Right atrium auricular region (tissue), 2 donors: Measurements from ENCODE around the gene TNS1. TPM values are rescaled to one million over a fixed set of nuclear protein-coding genes. Genes with fewer than 3 reads are reported as not detected.
"Not testable (repeated sequence)": the region's sequence is repeated elsewhere in the genome, so short reads cannot be mapped to it uniquely, and the experiment has no call there.

Source experiments
- DNase-seq: peaks from one replicate; pipeline ENCODE4 v3.0.0-alpha.2; 2019; ENCODE audit warnings: low spot score
- H3K27ac ChIP-seq, 2 donors: fragments of 200-600 bp; sonication (generic); 1 replicate in 1 of 2; 2 replicates in 1 of 2; pipeline ENCODE4 v1.5.1; 2016 to 2019
- H3K27me3 ChIP-seq, 2 donors: fragments of 200-600 bp; sonication (generic); one replicate each; pipeline versions ENCODE4 v1.5.1 to v1.6.0; 2017 to 2019
- H3K36me3 ChIP-seq: fragments of 200-600 bp; sonication (generic); one replicate; pipeline ENCODE4 v1.5.1; 2016
- H3K4me1 ChIP-seq, 2 donors: fragments of 200-600 bp; sonication (generic); one replicate each; pipeline versions ENCODE4 v1.5.1 to v1.6.0; 2017 to 2019
- H3K4me3 ChIP-seq, 2 donors: fragments of 200-600 bp; sonication (generic); 1 replicate in 1 of 2; 2 replicates in 1 of 2; pipeline ENCODE4 v1.5.1; 2017 to 2019; ENCODE audit warnings: mild to moderate bottlenecking in 1 of 2, moderate library complexity in 1 of 2
- H3K9me3 ChIP-seq, 2 donors: fragments of 200-600 bp; sonication (generic); one replicate each; pipeline ENCODE4 v1.5.1; 2019
- total RNA-seq, 2 donors: library from RNA; depleted of rRNA; stranded (reverse); fragments of >200 nt; gene quantifications; one replicate each; pipeline ENCODE4 v1.1.0, GENCODE V29; 2016
- TF ChIP-seq, protein P1 (sequence below), 2 donors: fragments of 200-600 bp; sonication (generic); IDR thresholded peaks; one replicate each; pipeline ENCODE4 v1.5.1; 2019; ENCODE audit warnings: antibody characterized with exemption in 2 of 2

Gene TNS1
- total RNA-seq, 2 donors from 2014 or later, result 393 to 720 TPM

DNA sequence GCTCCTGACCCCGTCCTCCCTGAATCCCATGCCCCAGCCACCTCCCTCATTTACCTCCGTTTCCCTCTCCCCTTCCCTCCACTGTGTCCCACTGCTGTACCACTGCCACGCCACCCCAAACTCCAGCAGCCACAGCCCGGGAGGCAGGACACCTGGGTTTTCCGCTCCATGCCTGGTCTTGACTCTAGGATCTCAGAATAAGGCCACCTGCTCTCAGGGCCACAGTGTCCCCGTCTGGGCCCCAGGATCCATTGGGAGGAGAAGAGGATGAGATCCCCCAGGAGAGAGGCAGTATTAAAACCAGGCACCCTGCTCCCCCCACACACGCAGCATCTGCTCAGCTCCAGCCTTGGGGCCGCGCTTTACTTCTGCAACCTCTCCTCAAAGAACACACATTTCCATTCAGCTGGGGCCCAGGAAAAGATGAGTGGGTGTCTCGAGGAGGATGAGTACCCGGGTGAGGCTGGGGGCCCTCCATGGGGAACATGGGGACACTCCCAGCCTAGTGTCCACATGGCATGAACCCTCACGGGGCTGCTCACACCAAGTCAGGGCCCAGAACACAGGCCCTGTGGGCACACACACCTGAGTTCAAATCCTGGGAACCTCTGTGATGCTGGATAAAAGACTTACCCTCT lies 32.8 kb upstream of the TNS1 start:
- TF ChIP-seq, protein P1, sequence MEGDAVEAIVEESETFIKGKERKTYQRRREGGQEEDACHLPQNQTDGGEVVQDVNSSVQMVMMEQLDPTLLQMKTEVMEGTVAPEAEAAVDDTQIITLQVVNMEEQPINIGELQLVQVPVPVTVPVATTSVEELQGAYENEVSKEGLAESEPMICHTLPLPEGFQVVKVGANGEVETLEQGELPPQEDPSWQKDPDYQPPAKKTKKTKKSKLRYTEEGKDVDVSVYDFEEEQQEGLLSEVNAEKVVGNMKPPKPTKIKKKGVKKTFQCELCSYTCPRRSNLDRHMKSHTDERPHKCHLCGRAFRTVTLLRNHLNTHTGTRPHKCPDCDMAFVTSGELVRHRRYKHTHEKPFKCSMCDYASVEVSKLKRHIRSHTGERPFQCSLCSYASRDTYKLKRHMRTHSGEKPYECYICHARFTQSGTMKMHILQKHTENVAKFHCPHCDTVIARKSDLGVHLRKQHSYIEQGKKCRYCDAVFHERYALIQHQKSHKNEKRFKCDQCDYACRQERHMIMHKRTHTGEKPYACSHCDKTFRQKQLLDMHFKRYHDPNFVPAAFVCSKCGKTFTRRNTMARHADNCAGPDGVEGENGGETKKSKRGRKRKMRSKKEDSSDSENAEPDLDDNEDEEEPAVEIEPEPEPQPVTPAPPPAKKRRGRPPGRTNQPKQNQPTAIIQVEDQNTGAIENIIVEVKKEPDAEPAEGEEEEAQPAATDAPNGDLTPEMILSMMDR (IDR thresholded peaks at IDR 0.05), result no peak
- Histone ChIP-seq H3K36me3 (no peaks in the 10 kb centered on the region), H3K27me3 (no peaks in the 10 kb centered on the region), H3K4me1 (peaks cover 0 to 15% of the 10 kb centered on the region in 2 donors), H3K4me3 (no peak overlapping the region), H3K9me3 (no peaks in the 10 kb centered on the region), H3K27ac (no peak overlapping the region)
- DNase-seq, result no peak

DNA sequence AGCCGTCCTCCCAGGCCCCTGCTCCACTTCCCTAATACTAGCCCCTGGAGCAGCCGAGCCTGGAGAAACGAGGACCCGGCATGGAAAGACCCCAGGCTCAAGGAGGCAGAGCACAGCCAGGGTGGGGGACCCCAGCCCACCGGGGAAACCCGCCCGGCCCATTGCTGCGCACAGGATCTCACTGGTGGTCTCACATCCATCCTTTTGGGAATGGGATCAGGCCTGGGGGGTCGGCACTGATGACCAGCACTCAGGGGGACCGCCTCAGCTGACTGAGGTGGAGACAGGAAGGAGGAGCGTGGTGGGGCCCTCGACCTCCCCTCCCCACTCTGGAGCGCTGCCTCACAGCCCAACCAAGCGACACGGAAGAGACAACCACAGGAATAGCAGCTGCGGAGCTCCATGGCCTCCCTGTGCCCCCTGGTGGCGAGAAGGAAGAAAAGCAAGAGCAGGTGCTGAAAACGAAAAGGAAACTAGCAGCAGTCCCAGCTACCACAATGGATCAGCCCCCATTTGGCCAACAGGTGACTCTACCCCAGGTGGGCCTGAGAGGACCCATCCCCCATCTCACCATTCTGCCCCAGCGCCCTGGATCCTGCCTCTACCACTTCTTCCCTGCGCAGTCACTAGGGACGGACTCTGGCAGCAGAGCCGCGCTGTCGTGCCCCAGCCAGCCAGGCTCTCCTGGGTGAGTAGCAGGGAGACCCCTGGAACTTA lies 31.9 kb upstream of the TNS1 start:
- not testable (repeated sequence) for H3K27ac ChIP-seq, H3K27me3 ChIP-seq, H3K9me3 ChIP-seq, H3K36me3 ChIP-seq
- TF ChIP-seq, protein P1 (IDR thresholded peaks at IDR 0.05), result peak; percentile 44 to 67
- Histone ChIP-seq H3K4me1 (peaks cover 0 to 21% of the 10 kb centered on the region in 2 donors), H3K4me3 (peak overlapping the region in 1 of 2 donors; percentile 25)
- peak; percentile 70 for DNase-seq

DNA sequence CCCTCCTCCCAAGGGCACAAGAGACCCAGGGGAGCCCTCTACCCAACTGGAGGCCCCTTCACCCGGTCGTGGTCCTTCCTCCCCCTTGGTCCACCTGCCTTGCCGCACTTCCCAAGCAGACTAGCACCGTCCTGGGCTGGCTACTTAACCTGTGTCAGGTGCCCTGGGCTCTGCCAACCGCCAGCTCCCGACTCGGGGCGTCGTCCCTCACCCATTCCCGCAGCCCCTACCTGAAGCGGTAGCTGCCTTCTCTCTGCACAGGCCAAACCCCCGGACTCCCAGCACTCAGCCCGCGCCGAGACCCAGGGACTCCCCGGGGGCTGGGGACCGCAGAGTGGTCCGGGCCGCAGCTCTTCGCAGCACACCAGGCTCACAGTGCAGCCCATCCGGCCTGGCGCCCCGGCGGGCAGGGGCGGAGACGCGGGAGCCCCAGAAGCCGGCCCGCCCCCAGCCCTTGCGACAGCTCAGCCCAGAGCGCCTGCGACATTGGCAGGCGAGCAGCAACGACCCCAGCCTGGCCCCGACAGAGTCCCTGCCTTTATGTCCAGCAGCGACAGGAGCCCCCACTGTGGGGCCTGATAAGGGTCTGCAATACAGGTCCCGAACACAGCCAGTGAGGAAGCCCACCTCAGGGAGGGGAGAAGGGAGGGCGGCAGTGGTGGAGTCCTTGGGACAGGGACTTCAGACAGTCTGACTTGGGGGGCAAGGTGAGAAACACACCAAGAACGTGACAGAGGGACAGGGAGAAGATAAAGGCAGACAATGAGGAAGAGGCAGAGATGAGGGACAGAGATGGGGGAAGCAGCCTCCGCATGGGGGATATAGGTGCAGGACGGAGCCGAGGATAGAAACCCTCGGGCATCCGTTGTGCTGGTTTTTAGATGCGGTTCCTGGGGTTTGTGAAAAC lies 31.0 kb upstream of the TNS1 start:
- no peaks in the 10 kb centered on the region for H3K36me3 ChIP-seq
- H3K27ac ChIP-seq, result no peak overlapping the region
- peak; percentile 57 for DNase-seq
- H3K9me3 ChIP-seq, result no peaks in the 10 kb centered on the region
- no peaks in the 10 kb centered on the region for H3K27me3 ChIP-seq
- no peak overlapping the region for H3K4me3 ChIP-seq
- peaks cover 0 to 29% of the 10 kb centered on the region in 2 donors for H3K4me1 ChIP-seq
- TF ChIP-seq, protein P1 (IDR thresholded peaks at IDR 0.05), result no peak

DNA sequence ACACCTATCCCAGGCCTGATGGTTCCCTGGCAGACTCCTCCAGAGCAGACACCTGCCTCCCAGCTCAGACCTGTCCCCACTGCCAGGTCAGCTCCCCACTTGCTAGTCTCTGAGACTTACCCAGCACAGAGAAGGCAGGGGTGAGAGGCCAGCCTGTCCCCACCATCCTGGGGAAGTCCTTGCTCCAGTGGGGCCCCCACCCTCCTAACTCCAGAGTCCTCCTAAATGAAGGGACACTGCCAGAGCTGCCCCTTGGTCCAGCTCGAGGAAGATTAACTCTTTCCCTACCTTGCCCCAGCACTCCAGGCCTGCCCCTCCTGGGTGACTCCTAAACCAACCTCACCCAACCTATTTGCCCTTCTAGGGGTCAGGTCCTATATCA lies 30.4 kb upstream of the TNS1 start:
- Histone ChIP-seq H3K27me3 (no peaks in the 10 kb centered on the region), H3K36me3 (no peaks in the 10 kb centered on the region), H3K4me1 (peaks cover 0 to 35% of the 10 kb centered on the region in 2 donors), H3K4me3 (no peak overlapping the region), H3K9me3 (no peaks in the 10 kb centered on the region), H3K27ac (no peak overlapping the region)
- peak; percentile 56 for DNase-seq
- TF ChIP-seq, protein P1 (IDR thresholded peaks at IDR 0.05), result no peak

DNA sequence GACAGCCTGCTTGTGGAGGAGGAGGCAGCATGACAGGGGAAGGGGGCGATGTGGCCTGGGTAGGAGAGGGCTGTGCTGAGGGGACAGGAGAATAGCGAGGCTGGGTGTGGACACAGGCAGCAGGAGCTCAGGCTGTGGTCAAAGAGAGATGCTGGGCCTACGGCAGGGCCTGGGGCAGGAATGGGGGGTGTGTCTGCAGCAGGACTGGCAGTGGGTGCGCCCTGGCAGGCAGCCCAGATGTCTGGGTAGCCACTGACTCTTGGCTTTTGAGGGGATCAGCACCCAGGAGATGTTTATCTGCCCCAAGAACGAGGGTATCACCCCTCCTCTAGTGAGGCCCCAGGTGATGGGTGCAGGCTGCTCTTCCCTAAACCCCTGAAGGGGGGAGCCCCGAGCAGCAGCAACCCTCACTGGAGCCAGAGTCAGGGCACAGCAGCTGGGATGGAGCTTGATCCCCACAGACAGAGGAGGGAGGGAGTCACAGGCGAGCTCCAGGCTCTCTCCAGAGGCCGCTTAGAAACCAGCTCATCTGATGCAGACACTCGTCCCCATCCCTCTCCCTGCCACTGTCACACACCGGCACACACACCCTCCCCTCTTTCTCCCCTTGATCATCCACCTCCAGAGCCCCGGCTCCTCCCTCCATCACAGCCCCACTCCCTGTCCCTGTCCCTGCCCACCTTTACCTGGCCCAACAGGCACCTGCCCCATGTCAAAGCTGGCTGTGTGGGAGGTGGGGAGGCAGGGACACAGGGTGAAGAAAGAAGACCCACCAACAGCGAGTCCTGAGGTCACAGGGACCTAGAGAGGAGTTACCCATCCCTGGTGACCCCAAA lies 29.8 kb upstream of the TNS1 start:
- peaks cover 0 to 35% of the 10 kb centered on the region in 2 donors for H3K4me1 ChIP-seq
- H3K4me3 ChIP-seq, result no peak overlapping the region
- no peak overlapping the region for H3K27ac ChIP-seq
- DNase-seq, result peak; percentile 55
- no peaks in the 10 kb centered on the region for H3K36me3 ChIP-seq
- no peaks in the 10 kb centered on the region for H3K27me3 ChIP-seq
- TF ChIP-seq, protein P1 (IDR thresholded peaks at IDR 0.05), result no peak
- H3K9me3 ChIP-seq, result no peaks in the 10 kb centered on the region
